Loucy (cell line): ENCODE data around the gene ABCA7.

Experiments
- H2AFZ ChIP-seq: fragments of 200-600 bp; sonication (generic); 2 replicates; pipeline ENCODE4 v1.6.0; 2016; ENCODE audit warnings: antibody characterized with exemption, mild to moderate bottlenecking, low read length, moderate library complexity
- H3F3A ChIP-seq: fragments of 200-600 bp; 2 replicates; pipeline ENCODE4 v1.6.0; 2016; ENCODE audit warnings: antibody characterized with exemption, low read depth, mild to moderate bottlenecking
- H3K27me3 ChIP-seq: fragments of 200-600 bp; sonication (generic); 2 replicates; pipeline ENCODE4 v1.6.1; 2014; ENCODE audit warnings: low read length, mild to moderate bottlenecking; ENCODE audit not compliant: insufficient read depth, poor library complexity, severe bottlenecking
- H3K36me3 ChIP-seq: fragments of 200-600 bp; sonication (generic); 2 replicates; pipeline ENCODE4 v1.6.1; 2016; ENCODE audit warnings: low read length; ENCODE audit not compliant: insufficient read depth
- H3K4me1 ChIP-seq: fragments of 200-600 bp; sonication (generic); 2 replicates; pipeline ENCODE4 v1.5.1; 2014; ENCODE audit warnings: low read length, mild to moderate bottlenecking; ENCODE audit not compliant: insufficient read depth, poor library complexity, severe bottlenecking
- H3K4me2 ChIP-seq: fragments of 200-600 bp; sonication (generic); 2 replicates; pipeline ENCODE4 v1.6.0; 2014; ENCODE audit warnings: antibody characterized with exemption, low read length, low read depth, mild to moderate bottlenecking; ENCODE audit not compliant: poor library complexity, severe bottlenecking
- H3K4me3 ChIP-seq: fragments of 200-600 bp; sonication (generic); 2 replicates; pipeline ENCODE4 v1.5.1; 2014; ENCODE audit warnings: low read length, mild to moderate bottlenecking, mixed read lengths; ENCODE audit not compliant: poor library complexity, severe bottlenecking
- H3K79me2 ChIP-seq: fragments of 200-600 bp; sonication (generic); 2 replicates; pipeline ENCODE4 v1.6.1; 2014; ENCODE audit warnings: low read length; ENCODE audit not compliant: insufficient read depth
- H3K9ac ChIP-seq: fragments of 200-600 bp; sonication (generic); 2 replicates; pipeline ENCODE4 v1.6.0; 2014; ENCODE audit warnings: mild to moderate bottlenecking, low read depth, low read length, moderate library complexity; ENCODE audit not compliant: poor library complexity, severe bottlenecking
- H3K9me2 ChIP-seq: fragments of 200-600 bp; sonication (generic); replicated peaks from 2 replicates; pipeline ENCODE4 v1.6.1; 2016; ENCODE audit warnings: low read depth, low read length, mixed read lengths
- H3K9me3 ChIP-seq: fragments of 200-600 bp; sonication (generic); 2 replicates; pipeline ENCODE4 v1.6.1; 2014; ENCODE audit warnings: mild to moderate bottlenecking, antibody characterized with exemption, low read length, low read depth; ENCODE audit not compliant: insufficient read depth
- H4K20me1 ChIP-seq: fragments of 200-600 bp; sonication (generic); 2 replicates; pipeline ENCODE4 v1.6.0; 2014; ENCODE audit warnings: antibody characterized with exemption, low read length, mild to moderate bottlenecking; ENCODE audit not compliant: insufficient read depth, poor library complexity, severe bottlenecking
- EZH2phosphoT487 ChIP-seq: fragments of 200-600 bp; IDR thresholded peaks from 2 replicates; pipeline ENCODE4 v1.6.1; 2018; ENCODE audit warnings: antibody characterized with exemption, mild to moderate bottlenecking, moderate library complexity, borderline replicate concordance
- TF ChIP-seq, protein P1 (sequence below): fragments of 200-600 bp; sonication (generic); conservative IDR thresholded peaks from 2 replicates; pipeline ENCODE4 v1.5.1; 2014; ENCODE audit warnings: mild to moderate bottlenecking, antibody characterized with exemption, low read length

The ABCA7 gene

GRCh38 chr19:1070576-1070930, 30.6 kb downstream of the ABCA7 start:
- H3K9me2 ChIP-seq = no peaks in the 10 kb centered on the region
- H3K36me3 ChIP-seq = no peaks in the 10 kb centered on the region; the same call in 1 of the 2 replicates
- H3F3A ChIP-seq = peaks cover 1% of the 10 kb centered on the region; the same call in 1 of the 2 replicates
- no peak overlapping the region for H3K9ac ChIP-seq
- no peak overlapping the region for H2AFZ ChIP-seq
- H3K9me3 ChIP-seq = no peaks in the 10 kb centered on the region
- H3K79me2 ChIP-seq = peaks cover 44% of the 10 kb centered on the region; the same call in 1 of the 2 replicates
- peaks cover 8% of the 10 kb centered on the region for H4K20me1 ChIP-seq
- no peaks in the 10 kb centered on the region for H3K27me3 ChIP-seq
- peaks cover 37% of the 10 kb centered on the region for H3K4me1 ChIP-seq
- no peak overlapping the region for H3K4me2 ChIP-seq
- TF ChIP-seq, protein P1, sequence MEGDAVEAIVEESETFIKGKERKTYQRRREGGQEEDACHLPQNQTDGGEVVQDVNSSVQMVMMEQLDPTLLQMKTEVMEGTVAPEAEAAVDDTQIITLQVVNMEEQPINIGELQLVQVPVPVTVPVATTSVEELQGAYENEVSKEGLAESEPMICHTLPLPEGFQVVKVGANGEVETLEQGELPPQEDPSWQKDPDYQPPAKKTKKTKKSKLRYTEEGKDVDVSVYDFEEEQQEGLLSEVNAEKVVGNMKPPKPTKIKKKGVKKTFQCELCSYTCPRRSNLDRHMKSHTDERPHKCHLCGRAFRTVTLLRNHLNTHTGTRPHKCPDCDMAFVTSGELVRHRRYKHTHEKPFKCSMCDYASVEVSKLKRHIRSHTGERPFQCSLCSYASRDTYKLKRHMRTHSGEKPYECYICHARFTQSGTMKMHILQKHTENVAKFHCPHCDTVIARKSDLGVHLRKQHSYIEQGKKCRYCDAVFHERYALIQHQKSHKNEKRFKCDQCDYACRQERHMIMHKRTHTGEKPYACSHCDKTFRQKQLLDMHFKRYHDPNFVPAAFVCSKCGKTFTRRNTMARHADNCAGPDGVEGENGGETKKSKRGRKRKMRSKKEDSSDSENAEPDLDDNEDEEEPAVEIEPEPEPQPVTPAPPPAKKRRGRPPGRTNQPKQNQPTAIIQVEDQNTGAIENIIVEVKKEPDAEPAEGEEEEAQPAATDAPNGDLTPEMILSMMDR = no peak
- TF ChIP-seq EZH2phosphoT487 = no peak
- H3K4me3 ChIP-seq = no peak overlapping the region

- H3K79me2 ChIP-seq = peaks cover 44% of the 10 kb centered on the region; the same call in 1 of the 2 replicates
These were observed 31.3 kb downstream of the ABCA7 start for GRCh38 chr19:1070931-1071791.

DNA sequence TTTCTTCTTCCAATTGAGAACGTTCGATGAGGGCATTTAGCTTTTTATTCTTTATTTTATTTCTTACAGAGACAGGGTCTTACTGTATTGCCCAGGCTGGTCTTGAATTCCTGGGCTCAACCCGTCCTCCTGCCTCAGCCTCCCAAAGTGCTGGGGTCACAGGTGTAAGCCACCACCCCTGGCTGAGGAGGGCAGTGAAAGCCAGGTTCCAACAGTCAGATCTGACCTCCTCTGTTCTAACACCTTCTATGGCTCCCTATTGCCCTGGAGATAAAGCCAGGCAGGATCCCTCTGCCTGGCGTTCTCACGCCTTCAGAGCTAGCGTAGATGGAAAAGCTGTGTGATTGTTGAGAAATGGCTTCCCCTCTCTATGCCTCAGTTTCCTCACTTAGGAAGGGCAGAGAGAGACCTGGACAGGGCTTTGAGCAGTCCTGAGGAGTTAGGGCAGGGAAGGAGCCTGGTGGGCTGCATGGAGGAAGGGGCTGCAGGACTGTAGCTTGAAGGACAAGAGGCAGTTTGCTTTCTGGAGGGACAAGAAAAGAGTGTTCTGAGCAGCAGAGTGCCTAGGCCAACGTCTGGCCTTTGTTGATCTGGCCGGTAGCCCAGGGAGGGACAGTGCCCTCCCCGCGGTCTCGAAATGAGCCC, 32.6 kb downstream of the ABCA7 start:
- H3K79me2 ChIP-seq = peaks cover 45% of the 10 kb centered on the region
- H3K27me3 ChIP-seq = no peaks in the 10 kb centered on the region
- peaks cover 4% of the 10 kb centered on the region; the same call in 1 of the 2 replicates for H3F3A ChIP-seq
- peaks cover 8% of the 10 kb centered on the region for H4K20me1 ChIP-seq
- no peaks in the 10 kb centered on the region; the same call in 1 of the 2 replicates for H3K36me3 ChIP-seq
- H3K4me2 ChIP-seq = no peak overlapping the region
- H3K9me2 ChIP-seq = no peaks in the 10 kb centered on the region
- no peak for TF ChIP-seq EZH2phosphoT487
- TF ChIP-seq, protein P1 = no peak
- no peak overlapping the region for H2AFZ ChIP-seq
- H3K9me3 ChIP-seq = no peaks in the 10 kb centered on the region
- peaks cover 44% of the 10 kb centered on the region for H3K4me1 ChIP-seq
- H3K4me3 ChIP-seq = no peak overlapping the region
- H3K9ac ChIP-seq = no peak overlapping the region

More at GRCh38 chr19:1070931-1071791, 31.3 kb downstream of the ABCA7 start:
- Histone ChIP-seq H3K27me3 (no peaks in the 10 kb centered on the region), H3F3A (peaks cover 4% of the 10 kb centered on the region; the same call in 1 of the 2 replicates), H3K4me1 (peaks cover 38% of the 10 kb centered on the region), H3K36me3 (no peaks in the 10 kb centered on the region; the same call in 1 of the 2 replicates), H3K9me2 (no peaks in the 10 kb centered on the region), H3K4me2 (no peak overlapping the region), H3K9ac (no peak overlapping the region), H2AFZ (no peak overlapping the region), H3K4me3 (no peak overlapping the region), H3K9me3 (no peaks in the 10 kb centered on the region), H4K20me1 (peaks cover 8% of the 10 kb centered on the region)
- TF ChIP-seq, protein P1 = no peak
- no peak for TF ChIP-seq EZH2phosphoT487
